GM12878 (cell line): ENCODE measurements around the gene TPCN2. TPM values are rescaled to one million over a fixed set of nuclear protein-coding genes. Genes with fewer than 3 reads are reported as not detected.

Source experiments
- ATAC-seq: fragments of 200-7000 bp; cut with Tn5 transposase; 3 replicates; pipeline ENCODE4 v1.9.1; 2020; ENCODE audit warnings: mild to moderate bottlenecking, moderate library complexity
- BruUV-seq: library from RNA; stranded (reverse); fragments of 400-500 nt; replicated peaks from 2 replicates; lab custom pipeline; 2021; lab: Mats Ljungman, UMichigan
- CTCF ChIA-PET: fragments of 300-600 bp; sonication (Branson Sonifier 250); formaldehyde crosslinking; extraction: SDS; loops from one replicate; lab custom pipeline; 2021; ENCODE audit warnings: inconsistent platforms; lab: Yijun Ruan, JAX
- POLR2A ChIA-PET: fragments of 350-600 bp; formaldehyde crosslinking; extraction: SDS; loops from one replicate; lab custom pipeline; 2021; ENCODE audit warnings: inconsistent platforms; lab: Charles Lee
- RAD21 ChIA-PET: fragments of 300-600 bp; sonication (Branson Sonifier 250); formaldehyde crosslinking; loops from one replicate; lab custom pipeline; 2023; ENCODE audit warnings: antibody characterized with exemption; ENCODE audit not compliant: unreplicated experiment; lab: Charles Lee
- SMC1A ChIA-PET: fragments of 300-600 bp; sonication (Branson Sonifier 250); formaldehyde crosslinking; loops from one replicate; lab custom pipeline; 2023; ENCODE audit not compliant: unreplicated experiment, uncharacterized antibody; lab: Charles Lee
- DNase-seq: peaks from one replicate; pipeline ENCODE4 v3.0.0-alpha.2; 2011; ENCODE audit warnings: low read depth, low spot score
- FAIRE-seq: peaks from 3 replicates; lab custom pipeline; 2011; peaks lifted over from hg19 to GRCh38; lab: Jason Lieb, UNC
- H2AFZ ChIP-seq: 2 replicates; pipeline ENCODE4 v1.6.0; 2011; ENCODE audit warnings: low read depth, low read length, control low read depth; ENCODE audit not compliant: control insufficient read depth
- H3K27ac ChIP-seq: 2 replicates; pipeline ENCODE4 v1.5.1; 2011; ENCODE audit warnings: control low read depth; ENCODE audit not compliant: control insufficient read depth, insufficient read depth
- H3K27me3 ChIP-seq, 2 experiments: replicated peaks in 1 of 2; 2 replicates each; pipeline versions ENCODE4 v1.6.0 to v1.6.1; 2011; ENCODE audit warnings: low read length in 1 of 2; ENCODE audit not compliant: control insufficient read depth in 2 of 2, insufficient read depth in 2 of 2
- H3K36me3 ChIP-seq, 2 experiments: 2 replicates each; pipeline ENCODE4 v1.5.1; 2011; ENCODE audit warnings: low read length in 1 of 2; ENCODE audit not compliant: control insufficient read depth in 2 of 2, insufficient read depth in 2 of 2
- H3K4me1 ChIP-seq: 2 replicates; pipeline ENCODE4 v1.6.1; 2011; ENCODE audit warnings: mild to moderate bottlenecking, low read length, moderate library complexity, mixed read lengths; ENCODE audit not compliant: control insufficient read depth, insufficient read depth
- H3K4me2 ChIP-seq: 2 replicates; pipeline ENCODE4 v1.6.0; 2011; ENCODE audit warnings: control low read depth; ENCODE audit not compliant: control insufficient read depth, insufficient read depth
- H3K4me3 ChIP-seq: fragments of 200-600 bp; sonication (generic); 2 replicates; pipeline ENCODE4 v1.5.1; 2016
- H3K79me2 ChIP-seq: 2 replicates; pipeline ENCODE4 v1.6.0; 2011; ENCODE audit warnings: low read length; ENCODE audit not compliant: control insufficient read depth, insufficient read depth
- H3K9ac ChIP-seq: 2 replicates; pipeline ENCODE4 v1.8.0; 2011; ENCODE audit warnings: low read length, control low read depth, mixed read lengths; ENCODE audit not compliant: control insufficient read depth, insufficient read depth
- H3K9me3 ChIP-seq: replicated peaks from 3 replicates; pipeline ENCODE4 v1.5.1; 2011; ENCODE audit warnings: mild to moderate bottlenecking, low read length; ENCODE audit not compliant: control insufficient read depth, insufficient read depth
- H4K20me1 ChIP-seq: 2 replicates; pipeline ENCODE4 v1.6.0; 2011; ENCODE audit not compliant: control insufficient read depth, insufficient read depth
- KDM1A ChIP-seq: fragments of 200-600 bp; sonication (generic); IDR thresholded peaks from 2 replicates; pipeline ENCODE4 v1.6.1; 2016; ENCODE audit warnings: borderline replicate concordance
- KLF5 ChIP-seq: fragments of 450-650 bp; IDR thresholded peaks from 2 replicates; pipeline ENCODE4 v1.6.1; 2014; ENCODE audit warnings: mild to moderate bottlenecking; ENCODE audit not compliant: partially characterized antibody
- MYB ChIP-seq: fragments of 150-350 bp; IDR thresholded peaks from 2 replicates; pipeline ENCODE4 v1.6.1; 2014; ENCODE audit warnings: mild to moderate bottlenecking, low read depth, low read length, borderline replicate concordance
- STAT1 ChIP-seq: fragments of 450-650 bp; conservative IDR thresholded peaks from 2 replicates; pipeline ENCODE4 v1.6.1; 2014; ENCODE audit warnings: antibody characterized with exemption, mild to moderate bottlenecking
- ZNF217 ChIP-seq: fragments of 450-650 bp; IDR thresholded peaks from 2 replicates; pipeline ENCODE4 v1.6.1; 2017; ENCODE audit warnings: antibody characterized with exemption, mild to moderate bottlenecking
- WGBS: methylation state at CpG from one replicate; pipeline ENCODE4 v1.1.6; 2016; ENCODE audit warnings: low lambda C conversion rate; ENCODE audit not compliant: insufficient replicate concordance, insufficient coverage; ENCODE audit errors: missing lambda C conversion rate; 5-methylcytosine and 5-hydroxymethylcytosine counted together
- in situ Hi-C: fragments of 300-500 bp; cut with MboI; formaldehyde crosslinking; loops from 9 replicates; pipeline ENCODE4 v1.14.3; 2018; ENCODE audit warnings: mixed read lengths
- intact Hi-C: fragments of 100-400 bp; cut with micrococcal nuclease; formaldehyde crosslinking; loops from one replicate; pipeline ENCODE4 v1.14.2; 2022; ENCODE audit not compliant: unreplicated experiment
- polyA plus RNA-seq, 11 experiments: library from polyadenylated mRNA; depleted of rRNA in 4 of 11; unstranded in 6 of 11; stranded (reverse) in 5 of 11; fragments of >200 nt; fragmentation: Nextera tagmentation in 4 of 11; fragmentation: Illumina TruSeq in 1 of 11; extraction: Ambion mirVana in 4 of 11; extraction: Trizol in 1 of 11; gene quantifications; 1 replicate in 1 of 11; 2 replicates in 10 of 11; pipeline versions ENCODE4 v1.2.1 to v1.2.3, GENCODE V29; 2011 to 2016; ENCODE audit warnings: inconsistent platforms in 2 of 11, missing spikeins in 2 of 11, low read depth in 1 of 11
- total RNA-seq, 4 experiments: library from RNA; depleted of rRNA in 3 of 4; stranded (reverse); fragments of >200 nt in 3 of 4; fragmentation: Illumina TruSeq in 1 of 4; extraction: Trizol in 1 of 4; gene quantifications; 2 replicates each; pipeline versions ENCODE4 v1.2.1 to v1.2.3, GENCODE V29; 2013 to 2021
- TF ChIP-seq, protein P1 (sequence below): fragments of 150-350 bp; IDR thresholded peaks from 2 replicates; pipeline ENCODE4 v1.6.1; 2016; ENCODE audit warnings: low read depth, low read length
- TF ChIP-seq, protein P2 (sequence below): IDR thresholded peaks from 2 replicates; pipeline ENCODE4 v1.6.1; 2012; ENCODE audit warnings: mild to moderate bottlenecking, low read depth, low read length

The TPCN2 gene
- total and polyA plus RNA-seq, 10 of the 15 experiments (the other 5 are each of a cell fraction or from before 2014, with no cell fraction given) = 1.7 to 18.4 (median 8.4) TPM

DNA sequence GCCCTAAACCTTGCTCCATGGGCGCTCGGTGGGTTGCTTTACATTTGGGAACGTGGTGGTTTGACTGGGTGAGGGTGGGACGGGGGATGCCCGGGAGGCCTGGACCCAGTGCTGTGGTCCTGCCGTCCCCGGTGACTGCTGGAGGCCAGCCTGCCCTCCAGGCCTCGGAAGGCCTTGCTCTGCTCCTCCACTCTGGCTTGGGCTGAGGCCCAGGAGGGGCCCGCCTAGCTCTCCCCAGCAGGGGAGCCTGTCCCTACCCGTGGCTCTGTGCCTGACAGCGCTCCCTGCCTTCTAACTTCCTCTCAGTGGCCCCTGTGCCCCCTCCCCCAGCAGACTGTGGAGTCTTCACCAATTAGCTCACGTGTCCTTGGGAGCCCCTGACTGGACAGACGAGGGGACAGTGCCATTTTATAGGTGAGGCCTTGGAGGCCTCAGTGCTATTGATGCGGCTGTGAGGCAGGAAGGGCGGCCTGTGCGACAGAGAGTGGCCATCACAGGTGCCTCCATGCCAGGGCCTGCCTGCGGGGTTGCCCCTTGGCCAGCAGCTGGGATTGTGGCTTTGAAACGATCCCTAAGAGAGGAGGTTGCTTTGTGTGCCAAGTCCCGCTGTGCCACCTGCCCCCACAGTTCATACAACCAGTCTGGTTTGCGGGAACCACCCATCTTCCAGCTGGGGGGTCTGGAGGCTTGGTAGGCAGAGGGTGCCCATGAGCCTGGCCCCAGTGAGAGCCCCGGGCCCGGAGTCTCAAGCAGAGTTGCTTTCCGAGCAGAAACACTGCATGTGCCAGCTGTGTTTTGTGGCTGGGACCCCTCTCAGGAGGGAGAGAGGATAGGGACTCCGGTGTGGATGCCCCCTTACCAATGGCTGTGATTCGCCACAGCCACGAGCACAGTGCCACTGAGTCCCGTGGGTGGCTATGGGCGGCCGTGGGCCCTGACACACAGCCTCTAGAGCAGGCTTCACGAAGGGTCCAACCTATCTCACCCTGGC, 17.7 kb downstream of the TPCN2 start:
- no peak; the same call in 1 of the 3 replicates for ATAC-seq
- Histone ChIP-seq H3K36me3 (peaks cover 0 to 13% of the 10 kb centered on the region in 2 experiments; a peak in 2 of 4 replicates), H3K4me1 (no peaks in the 10 kb centered on the region), H2AFZ (no peak overlapping the region), H3K27me3 (no peaks in the 10 kb centered on the region), H4K20me1 (no peaks in the 10 kb centered on the region), H3K27ac (no peak overlapping the region), H3K9me3 (no peaks in the 10 kb centered on the region), H3K79me2 (no peaks in the 10 kb centered on the region), H3K4me2 (no peak overlapping the region), H3K9ac (no peak overlapping the region)
- intact Hi-C loops = no loop called here
- SMC1A ChIA-PET = no interaction called here
- FAIRE-seq = no peak
- 83% methylated on average over 25 of the region's 30 CpGs for WGBS
- no peak for DNase-seq
- no peak for TF ChIP-seq ZNF217
- TF ChIP-seq KLF5 = no peak
- TF ChIP-seq, protein P1, sequence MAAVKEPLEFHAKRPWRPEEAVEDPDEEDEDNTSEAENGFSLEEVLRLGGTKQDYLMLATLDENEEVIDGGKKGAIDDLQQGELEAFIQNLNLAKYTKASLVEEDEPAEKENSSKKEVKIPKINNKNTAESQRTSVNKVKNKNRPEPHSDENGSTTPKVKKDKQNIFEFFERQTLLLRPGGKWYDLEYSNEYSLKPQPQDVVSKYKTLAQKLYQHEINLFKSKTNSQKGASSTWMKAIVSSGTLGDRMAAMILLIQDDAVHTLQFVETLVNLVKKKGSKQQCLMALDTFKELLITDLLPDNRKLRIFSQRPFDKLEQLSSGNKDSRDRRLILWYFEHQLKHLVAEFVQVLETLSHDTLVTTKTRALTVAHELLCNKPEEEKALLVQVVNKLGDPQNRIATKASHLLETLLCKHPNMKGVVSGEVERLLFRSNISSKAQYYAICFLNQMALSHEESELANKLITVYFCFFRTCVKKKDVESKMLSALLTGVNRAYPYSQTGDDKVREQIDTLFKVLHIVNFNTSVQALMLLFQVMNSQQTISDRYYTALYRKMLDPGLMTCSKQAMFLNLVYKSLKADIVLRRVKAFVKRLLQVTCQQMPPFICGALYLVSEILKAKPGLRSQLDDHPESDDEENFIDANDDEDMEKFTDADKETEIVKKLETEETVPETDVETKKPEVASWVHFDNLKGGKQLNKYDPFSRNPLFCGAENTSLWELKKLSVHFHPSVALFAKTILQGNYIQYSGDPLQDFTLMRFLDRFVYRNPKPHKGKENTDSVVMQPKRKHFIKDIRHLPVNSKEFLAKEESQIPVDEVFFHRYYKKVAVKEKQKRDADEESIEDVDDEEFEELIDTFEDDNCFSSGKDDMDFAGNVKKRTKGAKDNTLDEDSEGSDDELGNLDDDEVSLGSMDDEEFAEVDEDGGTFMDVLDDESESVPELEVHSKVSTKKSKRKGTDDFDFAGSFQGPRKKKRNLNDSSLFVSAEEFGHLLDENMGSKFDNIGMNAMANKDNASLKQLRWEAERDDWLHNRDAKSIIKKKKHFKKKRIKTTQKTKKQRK = no peak
- TF ChIP-seq MYB = no peak
- TF ChIP-seq, protein P2, sequence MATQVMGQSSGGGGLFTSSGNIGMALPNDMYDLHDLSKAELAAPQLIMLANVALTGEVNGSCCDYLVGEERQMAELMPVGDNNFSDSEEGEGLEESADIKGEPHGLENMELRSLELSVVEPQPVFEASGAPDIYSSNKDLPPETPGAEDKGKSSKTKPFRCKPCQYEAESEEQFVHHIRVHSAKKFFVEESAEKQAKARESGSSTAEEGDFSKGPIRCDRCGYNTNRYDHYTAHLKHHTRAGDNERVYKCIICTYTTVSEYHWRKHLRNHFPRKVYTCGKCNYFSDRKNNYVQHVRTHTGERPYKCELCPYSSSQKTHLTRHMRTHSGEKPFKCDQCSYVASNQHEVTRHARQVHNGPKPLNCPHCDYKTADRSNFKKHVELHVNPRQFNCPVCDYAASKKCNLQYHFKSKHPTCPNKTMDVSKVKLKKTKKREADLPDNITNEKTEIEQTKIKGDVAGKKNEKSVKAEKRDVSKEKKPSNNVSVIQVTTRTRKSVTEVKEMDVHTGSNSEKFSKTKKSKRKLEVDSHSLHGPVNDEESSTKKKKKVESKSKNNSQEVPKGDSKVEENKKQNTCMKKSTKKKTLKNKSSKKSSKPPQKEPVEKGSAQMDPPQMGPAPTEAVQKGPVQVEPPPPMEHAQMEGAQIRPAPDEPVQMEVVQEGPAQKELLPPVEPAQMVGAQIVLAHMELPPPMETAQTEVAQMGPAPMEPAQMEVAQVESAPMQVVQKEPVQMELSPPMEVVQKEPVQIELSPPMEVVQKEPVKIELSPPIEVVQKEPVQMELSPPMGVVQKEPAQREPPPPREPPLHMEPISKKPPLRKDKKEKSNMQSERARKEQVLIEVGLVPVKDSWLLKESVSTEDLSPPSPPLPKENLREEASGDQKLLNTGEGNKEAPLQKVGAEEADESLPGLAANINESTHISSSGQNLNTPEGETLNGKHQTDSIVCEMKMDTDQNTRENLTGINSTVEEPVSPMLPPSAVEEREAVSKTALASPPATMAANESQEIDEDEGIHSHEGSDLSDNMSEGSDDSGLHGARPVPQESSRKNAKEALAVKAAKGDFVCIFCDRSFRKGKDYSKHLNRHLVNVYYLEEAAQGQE = no peak
- no peak for TF ChIP-seq STAT1
- TF ChIP-seq KDM1A = no peak
- TF ChIP-seq, all 136 proteins: peak for 0
- ChIA-PET RAD21 (no interaction called here), POLR2A (no interaction called here), CTCF (interaction anchor here (1.3 kb wide), 1 partner anchor 11 kb away, joined by 3 read pairs; no protein-coding TSS in a partner anchor)
- in situ Hi-C loops = no loop called here
- no peak overlapping the region for H3K4me3 ChIP-seq
- BruUV-seq = no TSS peak
